ENCODE data around the gene SRF.
A peak's percentile ranks its signal among the peaks of the same experiment; 100 is the strongest.
"Not testable (repeated sequence)": the region's sequence is repeated elsewhere in the genome, so short reads cannot be mapped to it uniquely, and the experiment has no call there.

Gene SRF

DNA sequence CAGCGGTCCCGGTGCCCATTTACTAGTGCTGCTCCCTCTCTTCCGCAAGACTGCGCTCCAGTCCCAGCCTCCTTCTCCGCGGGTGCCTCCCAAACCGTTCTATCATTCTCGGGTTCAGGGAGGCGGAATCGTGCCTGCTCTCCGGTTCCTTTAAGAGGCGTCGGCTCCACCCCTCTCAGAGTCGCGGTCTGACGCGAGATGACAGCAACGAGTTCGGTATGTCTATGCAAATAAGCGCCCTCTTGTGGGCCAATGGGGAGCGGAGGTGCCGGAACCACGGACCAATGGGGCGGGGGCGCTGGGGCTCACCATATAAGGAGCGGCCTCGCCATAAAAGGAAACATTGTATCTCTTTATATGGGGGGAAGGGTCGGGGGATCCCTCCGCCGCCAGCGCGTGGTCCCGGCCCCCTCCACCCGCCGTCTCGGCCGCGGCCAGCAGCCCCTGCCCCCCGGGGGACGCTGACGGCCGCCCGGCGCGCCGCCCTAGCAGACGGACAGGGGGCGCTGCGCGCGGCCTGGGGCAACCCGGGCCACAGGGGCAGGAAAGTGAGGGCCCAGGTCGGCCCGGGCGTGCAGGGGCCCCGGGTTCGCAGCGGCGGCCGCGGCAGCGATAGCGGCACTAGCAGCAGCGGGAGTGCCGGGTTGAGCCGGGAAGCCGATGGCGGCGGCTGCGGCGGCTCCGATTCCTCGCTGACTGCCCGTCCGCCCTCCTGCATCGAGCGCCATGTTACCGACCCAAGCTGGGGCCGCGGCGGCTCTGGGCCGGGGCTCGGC lies at the start of gene SRF:
TSS of gene SRF (plus strand) at position 339 of the 776 bp plus-strand sequence. CDS start at position 727, 388 bp downstream.
- DNase-seq, result peak; percentile 99

DNA sequence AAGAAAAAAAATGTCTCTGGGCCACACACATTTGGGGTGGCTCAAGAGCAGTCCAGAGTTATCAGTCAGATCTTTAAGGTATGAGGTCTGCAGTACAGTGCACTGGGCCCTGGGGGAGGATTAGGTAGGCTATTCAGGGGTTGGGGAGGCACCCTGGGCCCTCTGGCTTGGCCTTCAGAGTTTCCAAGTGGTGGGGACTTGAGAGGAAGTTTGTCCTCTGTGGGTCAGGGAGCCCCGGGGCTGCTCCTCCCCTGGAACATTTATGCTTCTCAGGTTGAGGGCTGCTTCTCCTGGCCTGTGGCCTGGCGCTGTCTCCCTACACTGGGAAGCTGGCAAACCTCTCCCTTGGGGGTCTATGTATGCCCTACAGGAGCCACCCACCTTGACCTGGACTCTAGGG lies 48.9 kb upstream of the SRF start:
- DNase-seq, result no peak

DNA sequence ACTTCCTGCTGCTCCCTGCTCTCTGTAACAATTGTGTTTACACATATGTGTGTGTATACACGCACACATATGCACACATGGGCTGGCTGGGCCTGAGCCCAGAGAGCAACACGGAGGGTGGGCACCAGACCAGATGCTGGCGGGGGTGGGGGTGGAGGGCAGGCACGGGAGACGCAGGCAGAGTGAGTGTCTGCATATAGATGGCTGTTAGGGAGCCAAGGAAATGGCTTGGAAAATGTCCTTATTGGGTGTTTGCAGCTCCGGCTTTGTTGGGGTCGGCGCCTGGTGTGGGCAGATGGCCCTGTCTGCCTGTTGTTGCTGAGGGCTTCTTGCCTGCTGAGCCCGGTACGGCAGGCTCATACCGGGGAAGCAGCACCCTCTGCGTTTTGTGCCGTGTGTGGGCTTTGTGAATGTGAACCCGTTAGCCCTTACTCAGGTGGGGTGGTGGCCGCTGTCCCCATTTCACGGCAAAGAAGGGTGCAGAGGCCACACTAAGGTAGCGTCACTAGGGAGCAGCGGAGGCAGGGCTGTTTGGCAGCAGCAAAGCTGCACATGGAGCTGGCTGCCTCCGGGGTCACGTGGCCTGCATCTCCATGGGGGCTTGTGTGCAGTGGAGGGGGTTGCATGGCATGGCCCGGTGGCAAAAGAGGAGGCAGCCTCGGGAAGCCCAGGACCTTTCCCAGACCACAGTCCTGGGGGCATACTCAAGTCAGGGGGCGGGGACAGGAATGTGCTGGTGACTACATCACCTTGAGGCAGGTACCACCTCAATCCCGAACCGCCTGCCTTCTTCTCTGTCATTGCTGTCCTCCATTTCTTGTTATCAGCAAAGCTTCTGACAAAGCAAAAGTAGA lies 47.4 kb upstream of the SRF start:
- no peak for DNase-seq

DNA sequence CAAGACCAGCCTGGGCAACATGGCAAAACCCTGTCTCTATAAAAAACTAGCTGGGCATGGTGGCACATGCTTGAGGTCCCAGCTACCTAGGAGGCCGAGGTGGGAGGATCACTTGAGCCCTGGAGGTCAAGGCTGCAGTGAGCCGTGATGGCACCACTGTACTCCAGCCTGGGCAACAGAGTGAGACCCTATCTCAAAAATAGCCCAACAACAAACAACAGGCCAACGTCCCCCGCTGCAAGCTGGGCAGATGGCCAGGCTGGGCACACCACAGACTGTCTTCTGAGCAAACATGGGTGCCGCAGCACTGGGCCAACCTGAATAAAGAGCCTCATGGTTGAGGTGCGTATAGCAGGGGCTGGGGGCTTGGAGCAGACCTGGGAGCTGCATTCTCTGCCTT lies 46.6 kb upstream of the SRF start:
- no peak for DNase-seq

DNA sequence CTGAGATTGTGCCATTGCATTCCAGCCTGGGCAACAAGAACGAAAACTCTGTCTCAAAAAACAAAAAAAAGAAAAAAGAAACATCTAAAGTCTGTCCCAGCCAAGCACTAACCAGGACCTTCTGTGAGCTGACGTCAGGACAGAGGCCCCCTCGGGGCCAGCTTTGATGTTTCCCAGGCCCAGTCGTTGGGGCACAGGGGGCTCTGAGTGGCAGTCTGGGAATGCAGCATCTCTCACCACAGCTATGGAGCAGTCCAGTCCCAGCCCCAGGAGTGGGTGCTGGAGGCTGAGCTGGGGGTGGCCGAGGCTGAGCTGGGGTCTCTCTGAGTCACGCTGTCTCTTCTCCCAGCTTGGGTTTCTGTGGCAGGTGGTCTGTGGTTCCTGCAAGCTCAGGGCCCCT lies 46.0 kb upstream of the SRF start:
- no peak for DNase-seq

DNA sequence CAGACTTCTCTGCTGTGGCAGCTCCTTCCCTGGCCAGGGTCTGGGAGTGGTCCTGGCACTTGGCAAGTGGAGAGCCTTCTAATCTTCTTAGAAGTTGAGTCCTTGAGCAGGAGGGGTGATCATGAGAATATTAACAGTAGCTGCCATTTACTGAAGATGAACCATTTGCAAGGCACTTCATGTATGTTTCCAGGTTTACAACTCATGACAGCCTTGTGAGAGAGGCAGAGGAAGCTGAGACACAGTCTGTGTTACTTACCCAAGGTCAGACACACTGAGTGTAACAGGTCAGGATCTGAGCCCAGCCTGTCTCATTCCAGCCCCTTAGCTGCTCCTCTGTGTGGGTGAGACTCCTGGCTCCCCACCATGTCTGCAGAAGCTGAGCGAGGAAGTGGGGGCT lies 45.5 kb upstream of the SRF start:
- no peak for DNase-seq

DNA sequence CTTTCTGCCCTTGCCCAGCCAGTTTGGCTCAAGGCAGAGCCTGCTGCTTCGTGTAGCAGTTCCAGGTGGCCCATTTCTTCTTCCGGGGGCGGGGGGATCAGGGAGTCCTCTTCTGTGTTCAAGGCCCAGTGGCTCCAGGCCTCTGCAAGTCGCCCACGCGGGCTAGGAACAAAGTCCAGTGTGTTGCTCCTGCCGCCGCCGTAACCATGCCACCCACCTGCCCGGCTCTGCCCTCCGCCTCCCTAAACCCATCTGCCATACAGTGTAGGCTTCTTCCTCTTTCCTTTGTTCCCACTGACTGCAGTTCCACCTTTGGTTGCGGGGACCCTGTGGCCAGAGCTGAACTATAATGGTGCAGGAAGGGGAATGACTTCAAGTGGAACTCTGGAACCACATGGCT lies 43.9 kb upstream of the SRF start:
- DNase-seq, result no peak

DNA sequence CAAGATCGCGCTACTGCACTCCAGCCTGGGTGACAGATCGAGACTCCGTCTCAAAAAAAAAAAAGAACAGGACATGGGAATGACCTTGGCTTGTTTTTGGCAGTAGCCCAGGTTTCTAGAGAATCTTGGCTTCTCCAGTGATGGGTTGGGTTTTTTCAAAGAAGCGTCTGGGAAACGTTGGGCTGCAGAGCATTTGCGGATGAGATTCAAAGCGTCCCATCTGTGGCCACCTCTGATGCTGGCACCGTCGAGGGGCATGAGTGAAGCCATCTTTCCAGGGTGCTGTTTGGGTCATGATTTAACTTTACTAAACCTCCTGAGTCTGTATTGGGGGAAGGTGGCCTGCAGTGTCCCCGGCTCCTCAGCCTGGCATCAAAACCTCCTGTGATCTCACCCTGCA lies 43.2 kb upstream of the SRF start:
- no peak for DNase-seq

DNA sequence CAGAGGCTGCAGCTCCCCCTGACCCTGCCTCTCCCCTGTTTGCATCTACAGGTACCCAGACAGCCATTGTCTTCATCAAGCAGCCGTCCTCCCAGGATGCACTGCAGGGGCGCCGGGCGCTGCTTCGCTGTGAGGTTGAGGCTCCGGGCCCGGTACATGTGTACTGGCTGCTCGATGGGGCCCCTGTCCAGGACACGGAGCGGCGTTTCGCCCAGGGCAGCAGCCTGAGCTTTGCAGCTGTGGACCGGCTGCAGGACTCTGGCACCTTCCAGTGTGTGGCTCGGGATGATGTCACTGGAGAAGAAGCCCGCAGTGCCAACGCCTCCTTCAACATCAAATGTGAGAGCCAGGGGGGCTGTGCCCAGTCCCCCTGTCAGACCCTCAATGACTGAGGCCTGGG lies 42.1 kb upstream of the SRF start:
- DNase-seq, result no peak

DNA sequence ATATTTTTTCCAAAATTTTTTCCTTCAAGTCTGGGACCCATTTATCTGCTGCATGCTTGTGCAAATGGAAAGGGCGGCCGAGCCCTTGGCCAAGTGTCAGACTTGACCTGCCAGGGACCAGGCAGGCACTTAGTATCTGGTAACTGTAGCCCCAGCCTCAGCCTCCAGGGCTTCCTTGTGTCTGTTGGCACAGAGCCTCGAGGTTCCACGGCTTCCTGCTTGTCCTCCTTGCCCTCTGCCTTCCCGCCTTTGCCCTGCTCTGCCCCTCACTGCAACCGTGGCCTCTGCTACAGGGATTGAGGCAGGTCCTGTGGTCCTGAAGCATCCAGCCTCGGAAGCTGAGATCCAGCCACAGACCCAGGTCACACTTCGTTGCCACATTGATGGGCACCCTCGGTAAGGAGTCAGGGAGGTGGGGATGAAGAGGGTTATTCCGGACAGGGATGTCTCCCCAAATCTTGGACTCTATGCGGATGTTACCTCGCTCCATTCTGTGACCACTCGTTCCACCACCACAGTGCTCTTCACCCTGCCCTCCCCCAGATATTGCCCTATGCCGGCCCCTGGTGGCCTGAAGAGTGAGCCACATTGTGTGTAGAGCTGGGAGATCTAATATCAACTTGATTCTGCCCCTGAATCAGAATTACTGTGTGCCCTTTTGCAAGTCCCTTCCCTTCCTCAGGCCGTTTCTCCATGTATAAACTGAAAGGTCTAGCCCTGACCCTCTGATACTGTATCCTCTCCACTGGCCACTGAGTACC lies 41.5 kb upstream of the SRF start:
- no peak for DNase-seq

DNA sequence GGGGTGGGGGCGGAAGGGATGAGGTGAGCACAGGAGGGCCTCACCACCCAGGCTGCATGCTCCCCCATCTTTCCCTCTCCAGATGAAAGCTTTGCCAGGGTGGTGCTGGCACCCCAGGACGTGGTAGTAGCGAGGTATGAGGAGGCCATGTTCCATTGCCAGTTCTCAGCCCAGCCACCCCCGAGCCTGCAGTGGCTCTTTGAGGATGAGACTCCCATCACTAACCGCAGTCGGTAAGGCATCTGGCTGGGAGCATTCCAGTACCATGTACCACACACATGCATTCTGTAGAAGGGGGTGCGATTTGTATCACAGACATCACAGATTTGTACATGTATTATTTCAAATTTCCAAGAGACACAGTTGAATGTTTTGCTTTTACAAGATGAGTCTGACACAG lies 40.6 kb upstream of the SRF start:
- no peak for DNase-seq

DNA sequence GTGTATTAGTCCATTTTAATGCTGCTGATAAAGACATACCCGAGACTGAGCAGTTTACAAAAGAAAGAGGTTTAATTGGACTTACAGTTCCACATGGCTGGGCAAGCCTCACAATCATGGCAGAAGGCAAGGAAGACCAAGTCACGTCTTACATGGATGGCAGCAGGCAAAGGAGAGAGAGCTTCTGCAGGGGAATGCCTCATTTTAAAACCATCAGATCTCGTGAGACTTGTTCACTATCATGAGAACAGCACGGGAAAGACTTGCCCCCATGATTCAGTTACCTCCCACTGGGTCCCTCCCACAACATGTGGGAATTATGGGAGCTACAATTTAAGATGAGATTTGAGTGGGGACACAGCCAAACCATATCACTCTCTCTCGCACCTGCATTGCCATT lies 39.7 kb upstream of the SRF start:
- DNase-seq, result not testable (repeated sequence)

DNA sequence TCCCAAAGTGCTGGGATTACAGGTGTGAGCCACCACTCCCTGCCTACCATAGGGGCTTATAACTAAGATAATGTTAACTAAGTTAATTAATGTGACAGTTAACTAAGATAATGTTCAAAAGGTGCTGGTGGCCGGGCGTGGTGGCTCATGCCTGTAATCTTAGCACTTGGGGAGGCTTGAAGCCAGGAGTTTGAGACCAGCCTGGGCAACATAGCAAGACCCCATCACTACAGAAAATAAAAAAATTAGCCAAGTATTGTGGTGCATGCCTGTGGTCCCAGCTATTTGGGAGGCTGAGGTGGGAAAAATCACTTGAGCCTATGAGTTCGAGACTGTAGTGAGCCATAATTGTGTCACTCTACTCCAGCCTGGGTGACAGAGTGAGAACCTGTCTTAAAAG lies 32.8 kb upstream of the SRF start:
- DNase-seq, result no peak

DNA sequence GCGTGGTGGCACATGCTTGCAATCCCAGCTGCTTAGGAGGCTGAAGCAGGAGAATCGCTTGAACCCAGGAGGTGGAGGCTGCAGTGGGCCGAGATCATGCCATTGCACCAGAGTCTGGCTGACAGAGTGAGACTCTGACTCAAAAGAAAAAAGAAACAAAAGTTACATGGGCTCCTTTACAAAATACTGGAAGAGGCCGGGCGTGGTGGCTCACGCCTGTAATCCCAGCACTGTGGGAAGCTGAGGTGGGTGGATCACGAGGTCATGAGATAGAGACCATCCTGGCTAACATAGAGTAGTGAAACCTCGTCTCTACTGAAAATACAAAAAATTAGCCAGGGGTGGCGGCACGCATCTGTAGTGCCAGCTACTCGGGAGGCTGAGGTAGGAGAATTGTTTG lies 31.1 kb upstream of the SRF start:
- DNase-seq, result not testable (repeated sequence)

DNA sequence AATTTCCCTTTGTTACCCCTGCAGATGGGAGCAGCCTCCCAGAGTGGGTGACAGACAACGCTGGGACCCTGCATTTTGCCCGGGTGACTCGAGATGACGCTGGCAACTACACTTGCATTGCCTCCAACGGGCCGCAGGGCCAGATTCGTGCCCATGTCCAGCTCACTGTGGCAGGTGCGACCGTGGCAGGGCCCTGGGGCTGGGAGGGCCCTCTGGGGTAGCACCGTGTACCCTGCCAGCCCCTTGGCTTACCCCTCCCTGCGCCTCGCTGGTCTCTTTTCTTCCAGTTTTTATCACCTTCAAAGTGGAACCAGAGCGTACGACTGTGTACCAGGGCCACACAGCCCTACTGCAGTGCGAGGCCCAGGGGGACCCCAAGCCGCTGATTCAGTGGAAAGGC lies 29.4 kb upstream of the SRF start:
- no peak for DNase-seq

DNA sequence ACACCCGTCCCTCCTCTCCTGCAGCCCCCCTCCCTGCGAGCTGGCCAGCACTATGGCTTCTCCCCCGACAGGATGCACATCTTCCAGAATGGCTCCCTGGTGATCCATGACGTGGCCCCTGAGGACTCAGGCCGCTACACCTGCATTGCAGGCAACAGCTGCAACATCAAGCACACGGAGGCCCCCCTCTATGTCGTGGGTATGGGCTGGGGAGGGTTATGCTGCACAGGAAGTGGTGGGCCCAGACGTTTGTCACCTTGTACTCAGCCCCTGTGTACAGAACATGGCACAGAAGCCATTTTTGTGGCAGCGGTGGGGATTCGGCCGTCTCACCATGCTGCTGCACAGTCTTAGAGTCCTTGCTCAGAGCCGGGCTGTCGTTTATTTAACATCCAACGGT lies 29.0 kb upstream of the SRF start:
- DNase-seq, result no peak

DNA sequence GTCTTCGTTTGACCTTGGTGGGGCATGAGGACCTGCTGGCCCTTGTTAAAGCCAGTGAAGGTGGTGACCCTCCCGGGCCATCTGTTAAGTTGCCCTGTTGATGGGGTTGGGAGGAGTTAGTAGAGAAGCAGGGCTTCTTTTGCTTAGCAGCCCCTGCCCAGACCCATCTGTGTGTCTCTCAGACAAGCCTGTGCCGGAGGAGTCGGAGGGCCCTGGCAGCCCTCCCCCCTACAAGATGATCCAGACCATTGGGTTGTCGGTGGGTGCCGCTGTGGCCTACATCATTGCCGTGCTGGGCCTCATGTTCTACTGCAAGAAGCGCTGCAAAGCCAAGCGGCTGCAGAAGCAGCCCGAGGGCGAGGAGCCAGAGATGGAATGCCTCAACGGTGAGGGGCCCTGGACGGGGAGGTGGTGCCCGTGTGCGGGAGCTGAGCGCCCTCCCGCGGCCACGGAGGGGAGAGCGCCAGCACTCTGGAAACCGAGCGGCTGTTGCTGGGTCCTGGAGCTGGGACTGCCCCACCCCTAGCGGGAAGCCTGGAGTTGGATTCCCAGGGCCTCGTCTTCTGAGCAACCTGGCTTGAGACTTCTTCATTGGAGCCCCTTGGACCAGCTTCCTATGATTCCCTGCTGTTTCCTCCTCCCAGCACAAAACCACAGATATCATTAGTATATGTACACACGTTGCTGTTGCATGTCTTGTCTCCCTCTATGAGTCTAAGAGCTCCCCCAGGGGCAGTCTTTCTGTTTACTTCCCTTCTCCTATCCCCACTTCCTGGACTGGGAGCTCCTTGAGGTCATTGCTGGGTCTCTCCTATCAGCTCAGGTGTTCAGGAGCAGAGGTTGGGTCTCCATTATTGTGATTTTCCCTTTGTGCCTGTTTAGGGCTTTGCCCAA lies 27.6 kb upstream of the SRF start:
- DNase-seq, result peak; percentile 74

DNA sequence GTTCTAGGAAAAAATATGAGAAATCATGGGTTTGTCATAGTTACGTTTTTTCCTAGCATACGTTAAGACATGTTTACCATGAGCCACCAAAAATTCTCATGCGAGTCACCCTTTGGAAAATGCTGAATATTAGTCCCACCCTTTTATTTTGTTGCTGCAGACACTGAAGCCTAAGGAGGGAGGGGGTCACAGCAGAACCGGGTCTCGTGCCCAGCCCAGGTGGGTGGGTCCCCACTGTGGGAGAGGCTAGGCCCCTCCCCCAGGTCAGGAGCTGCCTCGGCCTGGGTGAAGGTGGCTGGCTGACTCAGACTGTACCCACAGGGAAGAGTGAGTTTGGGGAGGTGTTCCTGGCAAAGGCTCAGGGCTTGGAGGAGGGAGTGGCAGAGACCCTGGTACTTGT lies 26.2 kb upstream of the SRF start:
- DNase-seq, result no peak

DNA sequence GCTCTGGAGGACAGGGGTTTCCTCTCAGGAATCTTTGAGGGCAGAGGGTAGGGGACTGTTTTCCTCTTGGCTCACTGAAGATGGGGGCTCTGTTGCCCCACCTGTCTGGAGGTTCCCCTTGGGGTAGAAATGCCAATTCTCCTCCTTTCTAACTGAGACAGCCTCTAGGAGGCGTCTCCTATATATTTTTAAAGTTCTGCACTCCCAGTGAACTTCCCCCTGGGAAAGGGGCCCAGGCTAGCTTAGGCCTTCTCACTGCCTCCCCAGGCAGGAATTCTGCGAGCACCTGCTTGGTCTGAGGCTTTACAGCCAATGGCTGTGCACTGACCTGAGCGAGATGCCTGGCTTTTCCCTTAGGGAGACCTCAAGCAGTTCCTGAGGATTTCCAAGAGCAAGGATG lies 24.8 kb upstream of the SRF start:
- DNase-seq, result no peak

DNA sequence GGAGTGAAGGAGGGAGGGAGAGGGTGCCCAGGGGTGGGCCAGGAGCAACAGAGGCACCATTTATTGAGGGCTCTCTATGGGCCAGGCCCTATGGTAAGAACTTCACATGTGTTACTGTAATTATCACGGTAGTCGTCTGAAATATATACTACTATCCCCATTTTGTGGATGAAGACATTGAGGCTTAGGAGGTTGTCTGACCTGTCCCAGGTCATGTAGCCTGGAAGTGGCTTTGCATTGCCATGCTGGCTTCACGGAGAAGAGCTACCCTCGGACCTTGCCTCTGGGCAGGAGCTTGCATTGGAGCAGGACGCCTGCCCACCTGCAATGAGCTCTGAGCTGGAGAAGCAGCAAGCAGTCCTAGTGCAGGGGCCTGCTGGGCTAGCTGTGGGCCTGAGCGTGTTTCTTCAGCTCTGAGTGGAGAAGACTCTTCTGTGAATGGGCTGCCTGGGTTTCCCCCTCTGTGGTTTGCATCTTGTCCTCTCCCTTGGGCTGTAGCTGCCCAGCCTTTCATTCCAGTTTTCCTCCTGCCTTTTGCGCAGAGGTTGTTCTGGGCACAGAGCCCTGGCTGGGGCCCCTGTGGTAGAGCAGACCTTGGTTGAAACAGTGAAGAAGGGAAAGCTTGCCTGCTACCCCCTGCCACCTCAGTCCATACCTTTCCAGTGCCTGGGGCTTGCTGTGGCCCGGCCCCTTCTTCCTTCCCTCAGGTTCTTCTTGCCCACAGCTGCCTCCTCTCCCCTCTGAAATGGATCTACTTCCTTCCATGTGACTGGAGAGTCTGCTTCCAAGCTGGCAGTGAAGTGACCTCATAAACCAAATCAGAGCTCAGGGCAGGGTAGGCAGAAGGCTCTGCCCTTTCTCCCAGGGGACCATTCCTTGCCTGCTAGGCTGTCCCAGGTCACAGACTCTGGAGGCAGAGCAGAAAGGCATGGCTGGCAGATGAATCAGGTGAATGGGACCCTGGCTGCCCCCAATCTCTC lies 24.1 kb upstream of the SRF start:
- DNase-seq, result no peak
